Measurements from ENCODE around the gene RXRA. TPM values are rescaled to one million over a fixed set of nuclear protein-coding genes. Genes with fewer than 3 reads are reported as not detected.
A peak's percentile ranks its signal among the peaks of the same experiment; 100 is the strongest.

Gene RXRA
- polyA plus RNA-seq, 1 experiment: 12.0 TPM

GRCh38 chr9:134473141-134474054 is 147.1 kb downstream of the RXRA start:
- ChIA-PET CTCF (interaction anchor here (1.6 kb wide), 1 partner anchor 13 kb away, joined by 4 read pairs; no protein-coding TSS in a partner anchor), POLR2A (no interaction called here)
- no peaks in the 10 kb centered on the region for H3K27me3 ChIP-seq (ENCODE audit: control insufficient read depth, insufficient read depth, low read length)

GRCh38 chr9:134474055-134474370 is 147.8 kb downstream of the RXRA start:
- Histone ChIP-seq H3K4me3 (ENCODE audit: low read depth, low read length) (no peak overlapping the region), H3K36me3 (ENCODE audit: control insufficient read depth, insufficient read depth, low read length) (no peaks in the 10 kb centered on the region), H3K27me3 (ENCODE audit: control insufficient read depth, insufficient read depth, low read length) (no peaks in the 10 kb centered on the region)
- TF ChIP-seq CTCF (IDR thresholded peaks at IDR 0.05; ENCODE audit: insufficient read depth, low read depth, low read length): no peak
- CTCF ChIA-PET: interaction anchor here (0.6 to 1.6 kb wide), 4 partner anchors 14 to 58 kb away, joined by 3 to 5 read pairs (median 4); no protein-coding TSS in a partner anchor
- POLR2A ChIA-PET: no interaction called here
- DNase-seq (ENCODE audit: low read depth): no peak

More at GRCh38 chr9:134473141-134474054, 147.1 kb downstream of the RXRA start:
- TF ChIP-seq CTCF (IDR thresholded peaks at IDR 0.05; ENCODE audit: insufficient read depth, low read depth, low read length): no peak
- no peak for DNase-seq (ENCODE audit: low read depth)
- H3K36me3 ChIP-seq (ENCODE audit: control insufficient read depth, insufficient read depth, low read length): no peaks in the 10 kb centered on the region
- H3K4me3 ChIP-seq (ENCODE audit: low read depth, low read length): no peak overlapping the region

- peak; percentile 41 for DNase-seq (ENCODE audit: low read depth)
- no peaks in the 10 kb centered on the region for H3K27me3 ChIP-seq (ENCODE audit: control insufficient read depth, insufficient read depth, low read length)
- H3K4me3 ChIP-seq (ENCODE audit: low read depth, low read length): no peak overlapping the region
- CTCF ChIA-PET: interaction anchor here (0.6 to 2.0 kb wide), 7 partner anchors 13 to 235 kb away, joined by 3 to 6 read pairs (median 3); no protein-coding TSS in a partner anchor
- TF ChIP-seq CTCF (IDR thresholded peaks at IDR 0.05; ENCODE audit: insufficient read depth, low read depth, low read length): peak; percentile 41
- POLR2A ChIA-PET: interaction anchor here (1.0 kb wide), 1 partner anchor 28 kb away, joined by 3 read pairs; no protein-coding TSS in a partner anchor
- H3K36me3 ChIP-seq (ENCODE audit: control insufficient read depth, insufficient read depth, low read length): no peaks in the 10 kb centered on the region
Observed at GRCh38 chr9:134475011-134475790, 148.9 kb downstream of the RXRA start.

GRCh38 chr9:134476272-134476941 is 150.2 kb downstream of the RXRA start:
- CTCF ChIA-PET: interaction anchor here (0.6 to 2.0 kb wide), 3 partner anchors 18 to 42 kb away, joined by 3 to 6 read pairs (median 3); no protein-coding TSS in a partner anchor
- Histone ChIP-seq H3K36me3 (ENCODE audit: control insufficient read depth, insufficient read depth, low read length) (no peaks in the 10 kb centered on the region), H3K4me3 (ENCODE audit: low read depth, low read length) (no peak overlapping the region), H3K27me3 (ENCODE audit: control insufficient read depth, insufficient read depth, low read length) (no peaks in the 10 kb centered on the region)
- POLR2A ChIA-PET: no interaction called here
- DNase-seq (ENCODE audit: low read depth): no peak
- no peak for TF ChIP-seq CTCF (IDR thresholded peaks at IDR 0.05; ENCODE audit: insufficient read depth, low read depth, low read length)
